Esophagus squamous epithelium (tissue), 4 donors: ENCODE data around the gene KLK14.

Source experiments
- POLR2A ChIP-seq, 4 donors: fragments of 450-650 bp; IDR thresholded peaks; one replicate each; pipeline ENCODE4 v1.6.1; 2017; ENCODE audit warnings: antibody characterized with exemption in 4 of 4, mild to moderate bottlenecking in 4 of 4, moderate library complexity in 3 of 4
- TF ChIP-seq, protein P1 (sequence below), 6 experiments: fragments of 450-650 bp in 4 of 6; fragments of 200-600 bp in 2 of 6; sonication (generic) in 2 of 6; IDR thresholded peaks; one replicate each; pipeline ENCODE4 v1.5.1; 2016 to 2019; ENCODE audit warnings: antibody characterized with exemption in 6 of 6, mild to moderate bottlenecking in 4 of 6, moderate library complexity in 4 of 6

- TF ChIP-seq, protein P1, sequence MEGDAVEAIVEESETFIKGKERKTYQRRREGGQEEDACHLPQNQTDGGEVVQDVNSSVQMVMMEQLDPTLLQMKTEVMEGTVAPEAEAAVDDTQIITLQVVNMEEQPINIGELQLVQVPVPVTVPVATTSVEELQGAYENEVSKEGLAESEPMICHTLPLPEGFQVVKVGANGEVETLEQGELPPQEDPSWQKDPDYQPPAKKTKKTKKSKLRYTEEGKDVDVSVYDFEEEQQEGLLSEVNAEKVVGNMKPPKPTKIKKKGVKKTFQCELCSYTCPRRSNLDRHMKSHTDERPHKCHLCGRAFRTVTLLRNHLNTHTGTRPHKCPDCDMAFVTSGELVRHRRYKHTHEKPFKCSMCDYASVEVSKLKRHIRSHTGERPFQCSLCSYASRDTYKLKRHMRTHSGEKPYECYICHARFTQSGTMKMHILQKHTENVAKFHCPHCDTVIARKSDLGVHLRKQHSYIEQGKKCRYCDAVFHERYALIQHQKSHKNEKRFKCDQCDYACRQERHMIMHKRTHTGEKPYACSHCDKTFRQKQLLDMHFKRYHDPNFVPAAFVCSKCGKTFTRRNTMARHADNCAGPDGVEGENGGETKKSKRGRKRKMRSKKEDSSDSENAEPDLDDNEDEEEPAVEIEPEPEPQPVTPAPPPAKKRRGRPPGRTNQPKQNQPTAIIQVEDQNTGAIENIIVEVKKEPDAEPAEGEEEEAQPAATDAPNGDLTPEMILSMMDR (IDR thresholded peaks at IDR 0.05): peak in 5 of 6 experiments; percentile 53 to 76 (median 75)
- no peak for TF ChIP-seq POLR2A (IDR thresholded peaks at IDR 0.05)
Measured at GRCh38 chr19:51094696-51095279, 12.1 kb upstream of the KLK14 start.
